Bronchial epithelial cell (primary cell): ENCODE measurements around the gene ZC3H15. TPM values are rescaled to one million over a fixed set of nuclear protein-coding genes. Genes with fewer than 3 reads are reported as not detected.

Source experiments
- DNase-seq: peaks from one replicate; pipeline ENCODE4 v3.0.0-alpha.2; 2010; ENCODE audit warnings: low read depth
- FAIRE-seq: peaks from 2 replicates; lab custom pipeline; 2011; peaks lifted over from hg19 to GRCh38; lab: Jason Lieb, UNC
- H3K27me3 ChIP-seq: 2 replicates; pipeline ENCODE4 v1.5.1; 2011; ENCODE audit warnings: low read length; ENCODE audit not compliant: control insufficient read depth, insufficient read depth
- H3K36me3 ChIP-seq: 2 replicates; pipeline ENCODE4 v1.5.1; 2011; ENCODE audit warnings: low read length; ENCODE audit not compliant: control insufficient read depth, insufficient read depth
- H3K4me3 ChIP-seq: 2 replicates; pipeline ENCODE4 v1.5.1; 2011; ENCODE audit warnings: mild to moderate bottlenecking, low read depth, low read length, control low read depth
- CTCF ChIP-seq: IDR thresholded peaks from 2 replicates; pipeline ENCODE4 v1.5.1; 2011; ENCODE audit warnings: mild to moderate bottlenecking, moderate library complexity, low read length, control low read depth, inconsistent platforms; ENCODE audit not compliant: insufficient read depth, severe bottlenecking
- total RNA-seq: library from RNA; depleted of rRNA; stranded (reverse); fragments of >200 nt; gene quantifications from 2 replicates; pipeline ENCODE4 v1.2.1, GENCODE V29; 2014

Gene ZC3H15
- total RNA-seq, 1 donor from 2014 or later = 120 TPM

- no peak for TF ChIP-seq CTCF
- FAIRE-seq (no peak), DNase-seq (no peak)
- Histone ChIP-seq H3K36me3 (no peaks in the 10 kb centered on the region), H3K4me3 (no peak overlapping the region), H3K27me3 (no peaks in the 10 kb centered on the region)
These were observed 37.7 kb downstream of the ZC3H15 start for GRCh38 chr2:186523791-186524190.

- DNase-seq (no peak), FAIRE-seq (no peak)
- H3K36me3 ChIP-seq = no peaks in the 10 kb centered on the region
- no peaks in the 10 kb centered on the region for H3K27me3 ChIP-seq
- H3K4me3 ChIP-seq = no peak overlapping the region
- TF ChIP-seq CTCF = no peak
These were observed 40.2 kb downstream of the ZC3H15 start for GRCh38 chr2:186526281-186526680.

GRCh38 chr2:186530314-186530713 is 44.3 kb downstream of the ZC3H15 start:
- no peak for TF ChIP-seq CTCF
- Histone ChIP-seq H3K27me3 (no peaks in the 10 kb centered on the region), H3K4me3 (no peak overlapping the region), H3K36me3 (no peaks in the 10 kb centered on the region)
- FAIRE-seq (no peak), DNase-seq (no peak)

GRCh38 chr2:186531257-186531775 is 45.3 kb downstream of the ZC3H15 start:
- DNase-seq = no peak
- no peak for FAIRE-seq
- Histone ChIP-seq H3K27me3 (no peaks in the 10 kb centered on the region), H3K36me3 (no peaks in the 10 kb centered on the region), H3K4me3 (no peak overlapping the region)
- TF ChIP-seq CTCF = no peak

GRCh38 chr2:186532891-186533290 is 46.8 kb downstream of the ZC3H15 start:
- Histone ChIP-seq H3K36me3 (no peaks in the 10 kb centered on the region), H3K27me3 (no peaks in the 10 kb centered on the region), H3K4me3 (no peak overlapping the region)
- TF ChIP-seq CTCF = no peak
- peak; percentile 42 for DNase-seq
- FAIRE-seq = no peak

GRCh38 chr2:186533717-186534116 is 47.7 kb downstream of the ZC3H15 start:
- FAIRE-seq (no peak), DNase-seq (no peak)
- Histone ChIP-seq H3K27me3 (no peaks in the 10 kb centered on the region), H3K36me3 (no peaks in the 10 kb centered on the region), H3K4me3 (no peak overlapping the region)
- TF ChIP-seq CTCF = no peak
